SK-N-SH (cell line): ENCODE data around the gene LIPG.

Source experiments
- CTCF ChIP-seq: fragments of 200-600 bp; sonication (generic); IDR thresholded peaks from 2 replicates; pipeline ENCODE4 v1.6.1; 2017; ENCODE audit warnings: antibody characterized with exemption, mild to moderate bottlenecking, moderate library complexity
- EZH2phosphoT487 ChIP-seq: fragments of 200-600 bp; sonication (generic); IDR thresholded peaks from 2 replicates; pipeline ENCODE4 v1.6.1; 2017; ENCODE audit warnings: low read depth, mixed run types, mild to moderate bottlenecking, antibody characterized with exemption, moderate library complexity, borderline replicate concordance
- JUND ChIP-seq: IDR thresholded peaks from 2 replicates; pipeline ENCODE4 v1.4.0; 2012
- MAX ChIP-seq: IDR thresholded peaks from 2 replicates; pipeline ENCODE4 v1.4.0; 2012; ENCODE audit warnings: low read depth
- MXI1 ChIP-seq: IDR thresholded peaks from 2 replicates; pipeline ENCODE4 v1.6.1; 2012; ENCODE audit warnings: mild to moderate bottlenecking, low read depth, low read length, improper control_type of control experiment
- RAD21 ChIP-seq: IDR thresholded peaks from 2 replicates; pipeline ENCODE4 v1.6.1; 2012; ENCODE audit warnings: mild to moderate bottlenecking, low read length
- RCOR1 ChIP-seq: fragments of 150-350 bp; IDR thresholded peaks from 2 replicates; pipeline ENCODE4 v1.6.1; 2017; ENCODE audit warnings: antibody characterized with exemption, low read length
- RFX5 ChIP-seq: IDR thresholded peaks from 2 replicates; pipeline ENCODE4 v1.6.1; 2012; ENCODE audit warnings: mild to moderate bottlenecking, improper control_type of control experiment, low read length
- TEAD4 ChIP-seq: IDR thresholded peaks from 2 replicates; pipeline ENCODE4 v1.4.0; 2012; ENCODE audit warnings: mild to moderate bottlenecking, borderline replicate concordance; ENCODE audit not compliant: insufficient read depth

GRCh38 chr18:49591775-49592174 is 29.9 kb downstream of the LIPG start:
- TF ChIP-seq EZH2phosphoT487 = no peak
- no peak for TF ChIP-seq RCOR1
- no peak for TF ChIP-seq CTCF
- no peak for TF ChIP-seq RAD21
- TF ChIP-seq JUND = no peak
- no peak for TF ChIP-seq TEAD4
- no peak for TF ChIP-seq MAX
- no peak for TF ChIP-seq MXI1
- no peak for TF ChIP-seq RFX5
